HG02885 (cell line): Measurements from ENCODE around the gene TXLNG.
A peak's percentile ranks its signal among the peaks of the same experiment; 100 is the strongest.

Experiments used
- ATAC-seq: cut with Tn5 transposase; IDR thresholded peaks from one replicate; pipeline ENCODE4 v1.9.1; 2021; ENCODE audit warnings: mild to moderate bottlenecking; ENCODE audit not compliant: unreplicated experiment, poor library complexity

Gene TXLNG

DNA sequence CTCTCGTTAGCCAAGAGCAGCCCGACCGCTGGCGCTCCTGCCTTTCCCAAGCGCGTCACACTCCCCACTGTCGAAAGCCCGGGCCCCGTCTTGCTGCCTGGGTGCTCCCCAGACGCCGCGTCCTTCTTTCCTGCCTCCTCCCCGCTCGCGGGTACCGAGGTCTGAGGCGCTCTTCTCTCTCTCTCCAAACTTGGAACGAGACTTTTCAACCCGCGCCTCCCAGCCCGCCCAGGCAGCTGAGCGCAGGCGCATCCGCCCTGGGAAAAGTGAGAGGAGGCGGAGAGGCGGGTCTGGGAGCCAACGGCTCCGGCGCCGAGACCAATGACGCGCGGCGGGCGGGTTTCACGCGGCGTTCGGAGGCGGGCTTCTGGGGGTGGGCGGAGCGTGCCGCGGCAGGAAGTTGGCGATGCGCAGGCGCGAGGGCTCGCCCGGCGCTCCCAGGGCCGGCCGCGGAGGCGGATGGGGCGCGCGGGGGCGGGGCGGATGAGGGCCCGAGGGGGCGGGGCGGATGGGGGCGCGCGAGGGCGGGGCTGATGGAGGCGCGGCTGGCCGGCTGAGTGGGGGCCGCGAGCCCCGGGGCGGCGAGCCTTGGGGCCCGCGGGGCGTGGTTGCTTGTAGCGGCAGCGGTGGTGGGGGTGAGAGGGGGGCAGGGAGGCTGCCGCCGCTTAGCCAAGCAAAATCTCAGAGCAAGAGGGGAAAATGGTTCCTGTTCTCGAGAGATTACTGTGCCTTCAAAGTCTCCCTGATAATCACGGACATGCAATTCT is 84.0 kb downstream of the TXLNG start, which contains the start of gene RBBP7:
TSS of gene RBBP7 (minus strand) at position 268 of the 767 bp plus-strand sequence. CDS start 309 bp downstream, outside the sequence.
- ATAC-seq, result peak; percentile 83

GRCh38 chrX:16870862-16871815 is 84.9 kb downstream of the TXLNG start:
- no peak for ATAC-seq

GRCh38 chrX:16873106-16873505 is 86.8 kb downstream of the TXLNG start:
- ATAC-seq, result no peak

- no peak for ATAC-seq
Measured at GRCh38 chrX:16874458-16875095, 88.3 kb downstream of the TXLNG start.

- no peak for ATAC-seq
Measured at GRCh38 chrX:16876696-16877095, 90.4 kb downstream of the TXLNG start.

DNA sequence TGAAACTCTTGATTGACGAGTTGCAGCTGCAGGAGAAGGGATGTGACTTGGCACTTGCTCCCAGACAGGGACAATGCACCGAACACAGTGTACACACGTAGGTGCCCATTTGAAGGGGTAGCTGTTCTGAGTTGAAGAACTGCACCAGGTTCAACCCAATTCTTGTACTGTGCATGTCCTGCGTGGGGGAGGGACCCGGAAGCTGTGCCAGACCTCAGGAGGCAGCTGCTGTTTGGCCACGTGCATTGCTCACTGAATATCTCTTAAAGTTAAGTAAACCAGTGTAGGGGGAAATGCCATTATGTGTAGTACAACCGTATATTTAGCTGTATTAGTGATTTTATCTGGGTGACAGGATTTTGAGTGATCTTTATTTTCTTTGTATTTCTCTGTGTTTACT is 95.9 kb downstream of the TXLNG start:
- ATAC-seq, result no peak

GRCh38 chrX:16882702-16883486 is 96.6 kb downstream of the TXLNG start:
- ATAC-seq, result peak; percentile 77

- no peak for ATAC-seq
Measured at GRCh38 chrX:16883487-16883804, 97.2 kb downstream of the TXLNG start.

DNA sequence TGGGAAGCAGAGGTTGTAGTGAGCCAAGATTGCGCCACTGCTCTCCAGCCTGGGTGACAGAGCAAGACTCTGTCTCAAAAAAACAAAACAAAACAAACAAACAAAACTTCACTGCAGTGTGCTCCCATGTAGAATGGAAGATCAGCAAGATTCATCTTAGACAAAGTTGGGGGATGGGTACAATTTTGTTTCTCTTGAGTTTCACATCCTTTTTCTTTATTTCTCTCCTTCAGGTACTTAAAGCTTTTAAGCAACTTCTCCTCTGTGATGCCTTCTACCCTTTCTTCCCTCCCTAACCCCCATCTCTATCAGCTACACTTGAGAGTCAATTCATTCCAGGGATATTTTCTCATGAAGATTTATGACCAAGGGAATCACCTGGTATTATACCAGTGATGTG is 99.4 kb downstream of the TXLNG start:
- no peak for ATAC-seq

- ATAC-seq, result peak; percentile 92
Measured at GRCh38 chrX:16892504-16893362, 106.5 kb downstream of the TXLNG start.
